DMS153 treated with DMSO at 0.1 percent for 48 hours (cell line): ENCODE measurements around the gene PRTFDC1.
"Not testable (repeated sequence)": the region's sequence is repeated elsewhere in the genome, so short reads cannot be mapped to it uniquely, and the experiment has no call there.

Source experiments
- DNase-seq: peaks from one replicate; lab custom pipeline; 2025; ENCODE audit not compliant: unreplicated experiment; lab: John Stamatoyannopoulos, UW

Gene PRTFDC1

DNA sequence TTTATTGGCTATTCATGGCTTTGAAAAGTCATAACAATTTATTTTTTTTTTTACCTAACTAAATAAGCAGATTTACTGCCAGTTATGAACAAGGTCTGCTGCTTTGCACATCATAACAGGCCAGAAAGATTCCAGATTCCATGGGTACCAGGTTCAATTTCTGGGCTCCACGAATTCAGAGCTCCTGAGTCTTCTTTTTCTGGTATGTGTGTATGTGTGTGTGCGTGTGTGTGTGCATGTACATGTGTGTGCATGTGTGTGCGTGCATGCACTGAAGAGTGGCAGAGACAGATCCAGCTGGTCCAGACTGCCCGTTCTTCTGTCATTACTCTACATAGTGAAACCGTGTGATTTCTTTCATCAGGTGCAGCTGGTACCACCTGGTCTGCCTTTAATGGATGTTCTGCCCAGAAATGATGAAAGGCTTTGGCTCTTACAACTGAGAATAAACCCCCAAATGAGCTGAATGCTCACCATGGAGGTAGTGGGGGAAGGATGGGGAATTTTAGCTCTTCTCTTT lies 14.6 kb upstream of the PRTFDC1 start:
- DNase-seq: no peak

- DNase-seq: no peak
These were observed 12.6 kb upstream of the PRTFDC1 start for GRCh38 chr10:24965051-24965450.

DNA sequence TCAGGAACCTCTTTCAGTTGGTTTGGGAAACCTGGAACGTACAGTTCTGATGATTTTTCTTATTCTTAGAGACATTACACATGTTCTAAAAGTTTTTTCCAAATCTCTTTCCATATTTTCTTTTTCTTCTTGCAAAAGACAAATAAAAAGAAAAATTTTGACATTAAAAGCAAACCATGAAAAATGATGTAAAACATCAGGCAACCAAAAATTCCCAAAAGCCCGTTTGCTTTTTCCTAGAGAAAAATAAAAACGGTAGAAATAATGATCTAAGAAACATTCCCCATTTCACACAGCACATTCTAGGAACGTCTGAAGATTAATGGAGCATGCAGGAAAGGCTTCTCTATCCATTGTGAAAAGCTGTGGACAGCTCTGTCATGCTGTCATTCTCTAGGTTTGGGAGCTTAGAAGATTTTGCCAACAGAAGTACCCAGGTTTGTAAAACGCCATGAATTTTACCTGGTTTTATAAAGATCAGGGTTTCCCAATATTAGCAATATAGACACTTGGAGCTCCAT lies 11.2 kb upstream of the PRTFDC1 start:
- no peak for DNase-seq

- DNase-seq: no peak
These were observed 10.6 kb upstream of the PRTFDC1 start for GRCh38 chr10:24962995-24963394.

DNA sequence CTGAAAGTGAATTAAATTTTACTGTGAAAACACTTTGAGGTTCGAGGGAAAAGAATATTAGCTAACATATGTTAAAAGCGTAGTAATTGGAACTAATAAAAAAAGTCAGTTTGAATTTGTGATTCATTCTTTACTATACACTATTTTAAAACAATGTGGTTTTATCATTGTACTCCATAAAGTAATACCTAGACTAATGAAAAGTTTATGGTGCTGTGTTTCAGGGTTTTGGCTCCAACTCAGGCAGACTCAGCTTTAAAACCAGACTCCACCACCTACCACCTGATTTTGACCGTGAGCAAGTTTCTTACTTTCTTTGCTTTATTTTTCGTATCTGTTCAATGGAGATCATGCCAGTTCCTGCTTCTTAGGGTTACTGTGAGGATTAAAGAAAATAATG lies 9.2 kb upstream of the PRTFDC1 start:
- no peak for DNase-seq

DNA sequence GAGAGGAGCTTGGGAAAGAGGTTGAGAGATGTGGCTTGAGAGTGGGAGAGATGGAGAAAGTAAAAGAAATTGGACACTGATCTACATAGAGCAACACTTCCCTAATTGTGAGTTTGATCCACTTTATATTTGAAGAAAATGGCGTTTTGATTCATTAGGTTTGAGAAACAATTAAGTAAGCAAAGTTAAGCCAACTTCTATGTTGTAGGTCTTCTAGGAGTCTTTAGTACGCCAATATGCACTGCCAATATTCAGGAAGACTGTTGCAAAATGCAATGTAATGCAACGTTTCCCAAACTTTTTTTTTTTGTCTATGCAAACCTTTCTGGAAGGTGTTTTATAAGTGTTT lies 7.0 kb upstream of the PRTFDC1 start:
- DNase-seq: no peak

DNA sequence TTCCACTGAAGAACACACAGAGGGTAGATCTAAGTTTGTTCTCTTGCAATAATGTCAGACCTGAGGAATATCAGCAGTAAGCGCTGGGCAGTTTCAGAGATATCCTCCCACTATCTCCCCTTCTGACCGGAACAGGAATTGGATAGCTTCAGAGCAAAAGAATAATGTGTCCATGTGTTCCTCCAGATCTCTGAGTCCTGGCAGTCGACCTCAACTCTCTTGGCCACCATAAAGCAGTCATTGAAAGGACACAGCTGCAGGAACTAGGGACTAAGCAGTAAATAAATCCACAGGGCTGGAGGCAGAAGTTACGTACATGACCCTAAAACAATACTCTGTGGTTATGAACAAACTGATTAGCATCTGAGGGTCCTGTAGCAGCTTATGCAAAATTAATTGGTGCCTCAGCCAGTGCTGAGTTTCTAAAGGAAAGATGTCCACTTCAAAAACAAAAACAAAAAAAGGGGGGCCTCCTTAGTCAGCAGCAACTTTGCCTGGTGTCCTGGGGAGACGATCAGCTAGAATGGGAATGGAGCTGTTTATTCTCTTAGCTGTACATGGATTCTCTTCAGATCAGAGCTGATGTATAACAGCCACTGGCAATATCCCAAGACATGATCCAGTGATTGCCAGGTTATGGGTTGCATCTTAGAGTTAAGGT lies 6.4 kb upstream of the PRTFDC1 start:
- DNase-seq: no peak

DNA sequence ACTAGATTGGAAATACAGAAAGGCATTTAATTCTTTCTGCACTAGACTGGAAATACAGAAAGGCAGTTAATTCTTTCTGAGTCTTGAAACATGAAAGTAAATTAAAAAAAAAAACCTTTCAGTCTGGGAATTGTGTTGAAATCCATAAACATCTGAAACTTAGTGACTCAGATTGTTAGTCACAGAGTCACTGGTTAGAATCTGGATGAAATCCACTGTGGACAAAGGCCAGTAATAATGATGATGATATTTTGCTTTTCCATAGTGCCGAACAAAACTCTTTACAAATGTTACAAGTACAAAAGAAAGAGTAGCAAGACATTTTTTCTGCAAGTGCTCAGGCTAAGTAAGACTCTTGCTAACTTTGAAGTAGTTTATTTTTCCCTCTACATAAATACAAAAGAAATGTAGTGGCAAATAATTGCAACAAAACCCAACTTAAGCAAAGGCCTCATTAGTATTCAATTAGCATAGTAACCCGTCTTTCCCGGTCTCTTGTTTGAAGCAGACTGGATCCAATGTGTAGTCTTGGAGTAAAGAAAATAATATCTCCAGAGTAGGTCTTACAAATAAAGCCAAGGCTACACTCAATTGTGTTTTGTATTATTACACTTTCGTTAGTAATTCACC lies 5.8 kb upstream of the PRTFDC1 start:
- no peak for DNase-seq

DNA sequence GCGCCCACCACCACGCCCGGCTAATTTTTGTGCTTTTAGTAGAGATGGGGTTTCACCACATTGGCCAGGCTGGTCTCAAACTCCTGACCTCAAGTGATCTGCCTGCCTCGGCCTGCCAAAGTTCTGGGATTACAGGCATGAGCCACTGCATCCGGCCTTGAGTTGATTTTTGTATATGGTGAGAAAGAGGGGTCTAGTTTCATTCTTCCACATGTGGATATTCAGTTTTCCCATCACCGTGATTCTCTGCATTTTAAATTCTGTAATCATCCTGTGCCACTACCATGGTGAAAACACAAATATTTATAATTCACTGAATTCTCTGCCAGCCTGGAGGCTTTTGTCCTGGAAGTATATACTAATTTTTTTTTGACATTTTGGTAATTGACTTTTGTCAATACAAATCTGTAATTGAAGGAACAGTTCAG lies 5.2 kb upstream of the PRTFDC1 start:
- DNase-seq: not testable (repeated sequence)

- no peak for DNase-seq
These were observed 1.3 kb upstream of the PRTFDC1 start for GRCh38 chr10:24953675-24954074.

DNA sequence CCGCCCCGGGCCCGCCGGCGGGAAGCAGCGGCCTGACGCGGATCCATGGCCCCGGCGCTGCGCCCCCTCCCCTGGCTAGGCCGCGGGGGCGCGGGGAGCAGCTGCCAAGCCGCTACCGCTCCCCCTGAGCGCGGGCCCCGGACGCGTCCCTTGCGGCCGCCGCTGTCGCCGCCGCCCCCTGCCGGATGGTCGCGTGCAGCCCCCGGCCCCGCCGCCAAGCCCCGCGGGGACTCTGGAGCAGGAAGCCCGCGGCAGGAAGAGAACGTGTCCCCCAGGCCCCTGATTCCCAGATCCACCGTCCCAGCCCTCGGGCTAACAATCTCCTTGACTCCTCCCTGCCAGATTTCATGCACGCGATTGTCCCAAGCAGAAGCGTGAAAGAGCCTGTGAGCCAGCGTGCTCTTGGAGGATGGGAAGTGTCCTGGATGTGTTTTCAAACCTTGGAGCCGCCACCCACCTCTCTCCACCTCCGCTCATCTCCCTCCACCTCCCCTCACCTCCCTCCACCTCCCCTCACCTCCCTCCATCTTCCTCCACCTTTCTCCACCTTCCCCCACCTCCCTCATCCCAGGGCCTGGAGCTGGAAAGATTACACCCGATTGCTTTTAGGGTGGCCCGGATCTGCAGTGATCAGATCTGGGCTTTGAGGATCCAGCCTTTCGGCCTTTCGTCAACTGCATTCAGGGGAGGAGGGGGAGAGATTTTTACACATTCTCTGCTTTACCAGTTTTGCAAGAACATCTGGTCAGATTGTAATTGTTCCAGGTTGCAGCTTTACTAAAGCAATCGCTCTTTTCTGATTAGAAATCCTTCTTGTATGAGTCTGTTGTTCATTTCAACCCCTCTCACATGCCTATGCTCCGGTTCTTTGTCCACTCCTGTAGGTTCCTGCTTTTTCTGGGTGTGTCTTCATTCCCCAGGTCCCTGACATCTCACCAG lies 570 bp upstream of the PRTFDC1 start:
- DNase-seq: peak; percentile 2

- peak; percentile 2 for DNase-seq
These were observed 934 bp downstream of the PRTFDC1 start for GRCh38 chr10:24951201-24952142.

DNA sequence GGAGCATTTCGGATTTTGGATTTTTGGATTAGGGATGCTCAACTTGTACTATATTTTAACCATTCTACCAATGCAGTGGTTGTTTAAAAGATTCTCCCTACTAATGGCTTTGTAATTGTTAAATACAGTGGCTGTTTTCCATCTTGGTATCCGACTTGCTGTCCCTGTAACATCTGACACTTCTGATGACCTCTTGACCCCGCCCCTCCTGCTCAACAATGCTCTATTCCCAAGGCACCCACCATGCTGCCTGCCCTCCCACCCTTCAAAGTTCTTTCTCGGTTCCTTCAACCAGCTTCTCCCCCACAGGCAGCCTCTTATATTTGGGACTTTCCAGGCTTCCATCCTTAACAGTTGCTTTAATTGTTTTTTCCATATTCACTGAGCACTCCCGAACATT lies 2.0 kb downstream of the PRTFDC1 start:
- no peak for DNase-seq

- no peak for DNase-seq
These were observed 2.8 kb downstream of the PRTFDC1 start for GRCh38 chr10:24949616-24950015.

- DNase-seq: no peak
These were observed 4.9 kb downstream of the PRTFDC1 start for GRCh38 chr10:24947304-24948097.

DNA sequence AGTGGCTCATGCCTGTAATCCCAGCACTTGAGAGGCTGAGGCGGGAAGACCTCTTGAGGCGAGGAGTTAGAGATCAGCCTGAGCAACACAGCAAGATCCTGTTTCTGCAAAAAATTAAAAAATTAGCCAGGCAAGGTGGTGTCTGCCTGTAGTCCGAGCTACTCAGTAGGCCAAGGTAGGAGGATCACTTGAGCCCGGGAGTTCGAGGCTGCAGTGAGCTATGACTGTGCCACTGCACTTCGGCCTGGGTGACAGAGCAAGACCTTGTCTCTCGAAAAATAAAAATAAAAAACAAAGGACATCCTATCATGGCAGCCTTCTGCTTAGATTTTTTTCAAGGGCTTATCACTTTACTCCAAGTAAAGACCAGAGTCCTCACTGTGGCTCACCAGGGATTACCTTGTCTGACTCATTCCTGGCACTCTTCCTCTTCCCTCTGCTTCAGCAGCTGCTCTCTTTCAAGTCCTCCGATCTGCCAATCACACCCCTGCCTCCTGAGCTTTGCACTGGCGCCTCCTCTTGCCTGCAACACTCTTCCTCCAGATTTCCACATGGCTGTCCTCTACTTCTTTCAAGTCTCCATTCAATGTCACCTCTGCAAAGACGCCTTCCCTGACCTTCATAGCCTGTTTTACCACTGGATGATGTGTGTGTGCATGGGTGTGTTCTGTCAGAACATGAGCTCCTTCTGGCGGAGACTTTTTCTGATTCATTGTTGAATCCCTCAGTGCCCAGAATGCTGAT lies 7.7 kb downstream of the PRTFDC1 start:
- DNase-seq: no peak

DNA sequence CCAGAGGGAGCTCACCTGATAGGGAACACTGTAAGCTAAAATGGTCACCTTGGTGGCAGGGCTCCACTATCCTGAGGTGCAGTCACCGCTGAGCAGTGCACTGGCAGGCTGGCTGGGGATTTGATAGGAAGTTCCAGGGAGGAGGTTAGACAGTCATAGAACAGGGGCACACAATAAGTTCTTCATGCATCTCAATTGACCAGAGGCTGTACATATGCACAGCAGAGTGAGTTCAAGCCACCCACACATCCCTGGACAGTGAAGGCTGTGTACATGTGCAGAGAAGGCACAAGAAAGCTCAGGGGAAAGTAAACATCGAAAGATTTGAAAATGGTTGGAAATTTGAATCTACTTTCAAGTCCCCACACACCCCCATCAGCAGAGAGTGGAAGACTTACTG lies 13.9 kb downstream of the PRTFDC1 start:
- DNase-seq: no peak

GRCh38 chr10:24938076-24938475 lies 14.3 kb downstream of the PRTFDC1 start:
- no peak for DNase-seq
